Activated naive CD8-positive, alpha-beta T cell treated with anti-CD3 and anti-CD28 coated beads, Interleukin-2, amount 50 U/mL, for 16 hours (primary cell): ENCODE data around the gene FLVCR1.
"Not testable (repeated sequence)": the region's sequence is repeated elsewhere in the genome, so short reads cannot be mapped to it uniquely, and the experiment has no call there.

ENCODE experiments used
- DNase-seq: peaks from one replicate; pipeline ENCODE4 v3.0.0-alpha.2; 2020; ENCODE audit warnings: low read depth, low spot score

Gene FLVCR1

DNA sequence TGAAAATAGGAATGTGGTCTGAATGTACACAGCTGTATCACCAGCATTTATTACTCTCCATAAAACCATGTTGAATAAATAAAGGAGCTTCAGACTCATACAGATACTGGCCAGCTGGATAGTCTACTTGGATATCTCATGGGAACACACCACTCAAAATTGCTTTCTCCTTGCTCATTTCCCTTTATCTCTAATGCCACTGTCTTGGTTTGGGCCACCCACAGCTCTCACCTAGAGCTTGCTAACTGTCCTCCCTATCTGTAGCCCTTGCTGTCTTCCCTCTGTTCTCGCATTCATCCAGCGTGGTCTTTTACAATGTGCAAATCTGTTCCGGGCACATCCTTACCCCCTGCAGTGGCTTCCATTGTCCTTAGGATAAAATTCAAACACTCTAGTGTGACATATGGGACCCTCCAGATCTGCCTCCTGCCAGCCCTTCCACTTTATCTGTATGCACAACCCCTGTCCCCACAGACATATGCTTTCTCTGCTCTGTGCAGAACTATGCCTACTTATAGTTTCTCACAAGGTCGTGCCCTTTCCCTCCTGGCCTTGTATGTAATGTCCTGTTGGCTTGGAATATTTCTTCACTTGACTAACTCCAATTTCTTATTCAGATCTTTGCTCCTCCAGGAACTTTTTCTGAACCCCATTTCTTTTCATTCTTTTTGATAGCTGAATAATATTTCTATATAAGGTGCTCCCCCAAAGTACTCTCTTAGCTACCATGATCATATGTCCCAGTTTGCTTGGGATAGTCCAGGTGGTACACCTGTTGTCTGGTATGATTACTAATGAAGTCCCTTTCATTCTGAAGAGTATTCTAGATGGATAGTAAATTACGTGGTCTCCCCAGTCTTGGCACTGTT, 2.9 kb downstream of the FLVCR1 start:
- DNase-seq = no peak

DNA sequence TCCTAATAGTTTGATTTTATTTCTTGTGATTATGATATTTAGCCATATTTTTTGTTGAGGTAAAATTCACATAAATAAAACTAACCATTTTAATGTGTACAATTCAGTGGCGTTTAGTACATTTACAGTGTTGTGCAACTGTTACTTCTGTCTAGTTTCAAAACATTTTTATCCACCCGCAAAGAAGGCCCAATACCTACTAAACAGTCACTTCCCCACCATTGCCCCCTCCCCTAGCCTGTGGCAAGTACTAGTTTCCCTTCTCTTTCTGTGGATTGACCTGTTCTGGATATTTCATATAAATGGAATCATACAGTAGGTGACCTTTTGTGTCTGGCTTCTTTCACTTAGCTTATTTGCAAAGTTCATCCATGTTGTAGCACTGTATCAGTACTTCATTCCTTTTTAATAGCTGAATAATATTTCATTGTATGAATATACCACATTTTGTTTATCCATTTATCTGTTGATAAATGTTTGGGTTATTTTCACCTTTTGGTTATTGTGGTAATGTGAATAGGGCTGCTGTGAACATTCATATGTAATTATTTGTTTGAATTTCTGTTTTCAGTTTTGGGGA, 4.1 kb downstream of the FLVCR1 start:
- no peak for DNase-seq

DNA sequence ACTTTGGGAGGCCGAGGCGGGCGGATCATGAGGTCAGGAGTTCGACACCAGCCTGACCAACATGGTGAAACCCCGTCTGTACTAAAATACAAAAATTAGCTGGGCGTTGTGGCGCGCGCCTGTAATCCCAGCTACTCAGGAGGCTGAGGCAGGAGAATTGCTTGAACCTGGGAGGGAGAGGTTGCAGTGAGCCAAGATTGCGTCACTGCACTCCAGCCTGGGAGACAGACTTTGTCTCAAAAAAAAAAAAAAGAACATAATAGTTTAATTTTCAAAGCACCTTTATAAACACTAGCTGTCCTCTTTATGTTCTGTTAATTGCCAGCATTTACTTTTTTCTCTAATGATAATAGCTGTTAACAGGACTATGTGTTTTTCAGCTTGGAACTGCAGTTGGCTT, 5.3 kb downstream of the FLVCR1 start:
- DNase-seq = not testable (repeated sequence)

DNA sequence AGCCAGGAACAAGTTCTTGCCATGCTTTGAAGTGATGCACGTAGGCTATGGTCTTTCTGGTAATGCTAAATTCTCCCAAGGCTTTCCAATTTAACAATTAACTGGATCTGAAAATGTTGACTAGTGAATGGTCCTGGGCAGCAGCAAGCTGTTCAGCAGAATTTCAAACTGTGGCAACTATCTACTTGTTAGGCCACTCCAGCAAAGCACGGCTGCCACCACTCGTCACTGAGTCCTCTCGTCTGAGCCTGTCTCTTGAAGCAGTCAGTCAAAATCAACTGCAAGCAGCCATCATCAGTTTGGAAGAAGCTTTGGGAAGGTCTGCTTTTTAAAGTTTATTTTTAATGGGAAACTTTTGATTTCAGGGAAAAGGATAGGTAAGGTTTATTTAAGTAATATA, 6.1 kb downstream of the FLVCR1 start:
- DNase-seq = no peak

DNA sequence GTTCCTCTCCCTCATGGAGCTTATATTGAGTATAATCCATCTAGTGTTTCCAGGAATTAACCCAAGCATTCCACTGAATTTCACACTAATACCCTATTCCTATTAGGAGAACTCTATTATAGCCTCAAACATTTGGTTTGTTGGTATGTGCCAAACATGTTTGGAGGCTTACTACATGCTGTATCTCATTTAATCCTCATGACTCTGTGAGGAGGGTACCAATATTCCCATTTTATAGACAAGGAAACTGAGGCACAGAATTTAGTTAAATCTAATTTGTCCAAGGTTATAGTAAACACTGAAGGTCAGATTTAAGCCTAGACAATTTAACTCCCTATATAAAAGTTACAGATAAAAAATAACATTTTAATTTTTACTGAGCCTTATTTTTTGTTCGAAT, 9.1 kb downstream of the FLVCR1 start:
- DNase-seq = no peak

DNA sequence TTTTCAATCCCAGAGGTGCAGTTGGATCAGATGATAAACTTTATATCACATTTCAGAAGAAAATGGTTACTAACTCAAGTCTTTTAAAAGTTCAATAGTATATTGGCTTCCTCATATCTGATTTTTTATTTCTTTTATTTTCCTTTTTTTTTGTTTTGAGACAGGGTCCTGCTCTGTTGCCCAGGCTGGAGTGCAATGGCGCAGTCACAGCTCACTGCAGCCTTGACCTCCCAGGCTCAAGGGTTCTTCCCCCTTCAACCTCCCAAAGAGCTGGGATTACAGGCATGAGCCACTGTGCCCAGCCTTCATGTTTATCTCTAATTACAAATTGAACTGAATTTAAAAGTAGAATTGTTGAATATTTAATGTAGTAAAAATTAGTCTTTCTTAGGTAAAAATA, 13.9 kb downstream of the FLVCR1 start:
- DNase-seq = no peak

DNA sequence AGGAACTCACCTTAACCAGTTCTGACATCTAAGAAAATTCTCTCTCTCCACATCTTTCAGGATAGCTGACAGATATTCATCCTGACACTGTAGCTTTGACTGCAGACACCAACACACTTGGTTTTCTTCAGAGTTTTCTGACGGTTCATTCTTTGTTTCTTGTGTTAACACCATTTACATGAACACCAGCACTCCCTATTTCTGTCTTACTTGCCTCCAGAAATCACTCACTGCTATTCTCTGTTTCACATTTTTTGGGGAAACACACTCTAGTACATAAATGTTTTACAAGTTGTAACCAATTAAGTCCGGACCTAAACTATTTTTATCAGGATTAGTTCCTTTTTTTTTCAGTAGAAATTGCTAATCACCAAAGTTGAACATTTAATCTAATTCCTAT, 15.4 kb downstream of the FLVCR1 start:
- DNase-seq = no peak

DNA sequence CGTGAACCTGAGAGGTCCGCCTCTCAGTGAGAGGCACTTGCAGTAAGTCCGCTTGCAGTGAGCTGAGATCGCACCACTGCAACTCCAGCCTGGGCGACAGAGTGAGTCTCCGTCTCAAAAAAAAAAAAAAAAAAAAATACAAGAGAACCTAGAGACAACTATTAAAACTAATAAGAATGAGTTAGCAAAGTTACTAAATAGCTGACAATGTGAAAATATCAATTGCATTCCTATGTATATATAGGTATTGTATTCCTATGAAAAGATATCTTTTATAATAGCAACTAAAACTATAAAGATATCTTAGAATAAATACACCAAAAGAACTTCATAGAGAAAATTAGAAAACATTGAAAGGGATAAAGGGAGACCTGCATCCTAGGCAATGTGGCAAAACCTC, 20.3 kb downstream of the FLVCR1 start:
- no peak for DNase-seq

DNA sequence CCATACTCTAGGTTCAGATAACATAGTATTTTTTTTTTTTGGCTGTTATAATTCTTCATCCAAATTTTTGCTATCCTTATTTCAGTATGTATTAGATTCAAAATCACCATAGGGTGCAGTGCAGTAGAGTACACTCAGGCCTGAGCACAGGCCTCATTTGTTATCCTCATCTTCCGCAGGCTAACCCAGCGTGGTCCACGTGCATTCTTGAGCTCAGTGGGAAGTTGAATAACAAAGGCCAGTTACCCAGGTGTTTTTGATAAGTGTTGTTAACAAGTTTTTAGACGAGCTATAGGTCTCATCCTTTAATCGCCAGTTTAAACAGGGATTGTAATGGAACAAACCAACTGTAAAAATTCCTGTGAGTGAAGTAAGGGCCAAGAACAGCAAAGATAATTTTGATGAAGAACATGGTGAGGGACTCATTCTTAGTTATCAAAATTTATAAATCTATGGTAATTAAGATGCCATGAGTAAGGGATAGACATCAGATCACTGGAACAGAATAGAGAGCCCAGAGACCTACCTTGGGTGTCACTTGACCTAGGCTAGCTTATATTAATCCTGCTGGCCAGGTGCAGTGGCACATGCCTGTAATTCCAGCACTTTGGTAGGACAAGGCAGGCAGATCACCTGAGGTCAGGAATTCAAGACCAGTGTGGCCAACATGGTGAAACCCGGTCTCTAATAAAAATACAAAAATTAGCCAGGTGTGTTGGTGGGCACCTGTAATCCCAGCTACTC, 22.0 kb downstream of the FLVCR1 start:
- DNase-seq = no peak

DNA sequence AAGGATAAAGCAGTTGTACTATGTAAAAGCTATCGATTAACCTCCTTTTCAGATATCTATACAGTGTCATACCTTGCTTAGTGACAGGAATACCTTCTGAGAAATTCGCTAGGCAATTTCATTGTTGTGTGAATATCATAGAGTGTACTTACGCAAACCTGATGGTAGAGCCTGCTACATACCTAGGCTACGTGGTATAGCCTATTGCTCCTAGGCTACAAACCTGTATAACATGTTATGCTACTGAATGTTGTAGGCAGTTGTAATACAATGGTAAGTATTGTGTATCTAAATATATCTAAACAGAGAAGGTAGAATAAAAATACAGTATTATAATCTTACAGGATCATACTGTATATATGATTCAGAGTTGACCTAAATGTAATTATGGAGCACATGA, 26.5 kb downstream of the FLVCR1 start:
- DNase-seq = no peak

DNA sequence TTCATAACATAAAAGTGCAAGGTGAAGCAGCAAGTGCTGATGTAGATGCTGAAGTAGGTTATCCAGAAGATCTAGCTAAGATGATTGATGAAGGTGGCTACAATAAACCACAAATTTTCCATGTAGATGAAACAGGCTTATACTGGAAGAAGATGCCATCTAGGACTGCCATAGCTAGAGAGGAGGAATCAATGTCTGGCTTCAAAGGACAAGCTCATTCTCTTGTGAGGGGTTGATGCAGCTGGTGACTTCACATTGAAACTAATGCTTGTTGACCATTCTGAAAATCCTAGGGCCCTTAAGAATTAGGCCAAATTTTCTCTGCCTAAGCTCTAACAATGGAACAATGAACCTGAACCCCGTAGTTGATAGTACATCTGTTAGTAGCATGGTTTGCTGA, 34.0 kb downstream of the FLVCR1 start:
- DNase-seq = no peak

DNA sequence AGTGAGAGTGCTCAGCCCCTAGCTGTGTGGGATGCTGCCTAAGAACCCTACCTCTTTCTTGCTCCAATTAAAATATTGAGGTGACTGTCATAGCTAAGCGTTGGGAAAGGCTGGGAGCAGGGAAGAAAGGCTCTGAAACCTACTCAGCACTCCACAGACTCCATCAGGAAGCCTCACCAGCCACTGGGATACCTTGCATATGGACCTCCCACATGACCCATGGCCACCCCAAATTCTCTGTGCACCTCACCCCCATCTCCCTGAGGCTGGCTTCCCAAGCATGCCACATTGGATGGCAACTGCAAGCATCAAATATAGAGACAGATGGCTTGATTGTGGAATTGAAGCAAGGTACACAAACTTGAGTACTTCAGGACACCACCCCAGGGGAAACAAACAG, 41.8 kb downstream of the FLVCR1 start:
- DNase-seq = no peak

DNA sequence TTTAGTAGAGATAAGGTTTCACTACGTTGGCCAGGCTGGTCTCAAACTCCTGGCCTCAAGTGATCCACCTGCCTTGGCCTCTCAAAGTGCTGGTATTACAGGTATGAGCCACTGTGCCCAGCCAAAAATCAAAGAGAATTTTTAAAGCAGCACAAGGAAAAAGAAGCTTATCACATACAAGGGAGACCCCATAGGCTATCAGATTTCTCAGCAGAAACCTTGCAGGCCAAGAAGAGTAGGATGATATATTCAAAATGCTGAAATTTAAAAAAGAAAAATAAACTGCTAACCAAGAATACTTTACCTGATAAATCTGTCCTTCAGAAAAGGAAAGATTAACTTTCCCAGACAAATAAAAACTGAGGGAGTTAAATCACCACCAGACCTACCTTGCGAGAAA, 43.2 kb downstream of the FLVCR1 start:
- DNase-seq = no peak

DNA sequence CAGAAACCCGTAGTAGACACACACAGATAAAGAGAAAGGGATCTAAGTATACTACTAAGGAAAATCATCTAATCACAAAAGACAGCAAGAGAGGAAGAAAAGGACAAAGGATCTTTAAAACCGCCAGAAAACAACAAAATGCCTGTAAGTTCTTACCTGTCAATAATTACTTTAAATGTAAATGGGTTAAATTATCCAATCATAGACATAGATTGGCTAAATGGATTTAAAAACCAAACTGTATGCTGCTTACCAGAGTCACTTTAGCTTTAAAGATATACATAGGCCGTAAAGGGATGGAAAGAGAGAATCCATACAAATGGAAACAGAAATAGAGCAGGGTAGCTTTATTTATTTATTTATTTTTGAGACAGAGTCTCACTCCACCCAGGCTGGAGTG, 44.0 kb downstream of the FLVCR1 start:
- DNase-seq = no peak

DNA sequence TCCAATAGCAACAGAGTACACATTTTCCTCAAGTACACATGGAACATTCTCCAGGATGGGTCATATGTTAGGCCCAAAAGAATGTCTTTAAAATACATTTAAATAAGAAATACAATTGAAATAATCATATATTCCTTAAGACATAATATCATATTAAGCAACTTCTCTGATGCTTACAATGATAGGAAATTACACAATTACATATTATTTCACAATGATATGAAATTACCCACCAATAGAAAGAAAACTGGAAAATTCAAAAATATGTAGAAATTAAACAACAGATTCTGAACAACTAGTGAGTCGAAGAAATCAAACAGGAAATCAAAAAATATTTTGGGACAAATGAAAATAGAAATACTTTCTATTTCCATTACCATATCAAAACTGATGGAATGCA, 45.6 kb downstream of the FLVCR1 start:
- no peak for DNase-seq

DNA sequence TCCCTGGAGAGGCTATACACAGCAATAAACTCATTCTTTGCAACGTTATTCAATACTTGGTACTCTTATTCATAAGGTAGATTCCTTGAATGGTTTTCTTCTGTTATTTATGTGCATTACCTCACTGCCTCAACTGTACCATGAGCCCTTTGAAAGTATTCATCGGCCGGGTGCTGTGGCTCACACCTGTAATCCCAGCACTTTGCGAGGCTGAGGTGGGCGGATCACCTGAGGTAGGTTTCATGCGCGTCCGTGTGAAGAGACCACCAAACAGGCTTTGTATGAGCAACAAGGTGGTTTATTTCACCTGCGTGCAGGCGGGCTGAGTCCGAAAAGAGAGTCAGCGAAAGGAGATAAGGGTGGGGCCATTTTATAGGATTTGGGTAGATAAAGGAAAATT, 50.0 kb downstream of the FLVCR1 start:
- DNase-seq = not testable (repeated sequence)

DNA sequence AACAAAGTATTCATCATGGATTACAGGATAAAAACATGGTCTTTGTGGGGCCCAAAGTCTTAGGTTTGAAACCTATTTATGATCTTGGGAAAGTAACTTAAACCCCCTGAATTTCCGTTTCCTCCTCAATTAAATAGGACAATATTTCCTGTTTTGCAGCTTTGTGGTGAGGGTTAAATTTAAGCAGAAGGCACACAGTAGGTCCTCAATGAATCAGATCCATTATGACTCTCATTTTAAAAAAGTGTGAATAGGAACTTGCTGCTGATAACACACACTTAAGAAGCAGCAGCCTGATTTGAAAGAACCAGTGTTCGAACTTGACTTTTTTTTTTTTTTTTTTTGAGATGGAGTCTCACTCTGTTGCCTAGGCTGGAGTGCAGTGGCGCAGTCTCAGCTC, 50.9 kb downstream of the FLVCR1 start:
- DNase-seq = no peak

DNA sequence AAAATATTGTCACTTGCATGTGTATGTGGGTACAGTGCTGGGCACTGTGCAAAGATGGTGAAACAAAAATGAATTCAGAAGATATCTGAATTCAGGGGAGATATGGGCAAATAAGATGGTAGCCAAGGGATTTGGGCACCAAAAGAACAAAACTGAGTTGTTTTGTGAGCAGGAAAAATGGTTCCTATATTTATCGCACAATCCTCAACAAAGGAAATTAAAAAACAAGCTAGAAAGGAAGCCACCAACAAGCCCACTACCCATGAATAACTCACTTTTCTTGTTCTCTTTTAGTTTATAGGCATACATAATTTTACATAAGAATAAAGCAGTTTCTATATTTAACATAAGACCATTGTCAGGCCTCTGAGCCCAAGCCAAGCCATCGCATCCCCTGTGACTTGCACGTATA, 51.6 kb downstream of the FLVCR1 start:
- no peak for DNase-seq

DNA sequence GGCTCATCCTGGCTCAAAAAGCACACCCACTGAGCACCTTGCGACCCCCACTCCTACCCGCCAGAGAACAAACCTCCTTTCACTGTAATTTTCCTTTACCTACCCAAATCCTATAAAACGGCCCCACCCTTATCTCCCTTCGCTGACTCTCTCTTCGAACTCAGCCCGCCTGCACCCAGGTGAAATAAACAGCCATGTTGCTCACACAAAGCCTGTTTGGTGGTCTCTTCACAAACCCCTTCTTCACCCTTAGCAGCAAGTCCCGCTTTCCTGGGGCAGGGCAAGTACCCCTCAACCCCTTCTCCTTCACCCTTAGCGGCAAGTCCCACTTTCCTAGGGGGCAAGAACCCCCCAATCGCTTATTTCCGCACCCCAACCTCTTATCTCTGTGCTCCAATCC, 52.1 kb downstream of the FLVCR1 start:
- not testable (repeated sequence) for DNase-seq

DNA sequence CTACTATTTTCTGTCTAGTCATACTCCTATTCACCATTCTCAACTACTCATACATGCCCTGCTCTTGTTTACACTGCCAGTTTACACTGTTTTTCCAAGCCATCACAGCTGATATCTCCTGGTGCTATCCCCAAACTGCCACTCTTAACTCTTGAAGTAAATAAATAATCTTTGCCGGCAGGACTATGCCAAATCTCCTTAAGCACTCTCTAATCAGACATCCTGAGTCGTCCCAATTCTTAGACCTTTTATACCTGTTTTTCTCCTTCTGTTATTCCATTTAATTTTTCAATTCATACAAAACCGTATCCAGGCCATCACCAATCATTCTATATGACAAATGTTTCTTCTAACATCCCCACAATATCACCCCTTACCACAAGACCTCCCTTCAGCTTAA, 55.6 kb downstream of the FLVCR1 start:
- DNase-seq = not testable (repeated sequence)

DNA sequence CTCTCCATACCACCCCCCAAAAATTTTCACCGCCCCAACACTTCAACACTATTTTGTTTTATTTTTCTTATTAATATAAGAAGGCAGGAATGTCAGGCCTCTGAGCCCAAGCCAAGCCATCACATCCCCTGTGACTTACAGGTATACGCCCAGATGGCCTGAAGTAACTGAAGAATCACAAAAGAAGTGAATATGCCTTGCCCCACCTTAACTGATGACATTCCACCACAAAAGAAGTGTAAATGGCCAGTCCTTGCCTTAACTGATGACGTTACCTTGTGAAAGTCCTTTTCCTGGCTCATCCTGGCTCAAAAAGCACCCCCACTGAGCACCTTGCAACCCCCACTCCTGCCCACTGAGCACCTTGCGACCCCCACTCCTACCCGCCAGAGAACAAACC, 56.0 kb downstream of the FLVCR1 start:
- not testable (repeated sequence) for DNase-seq

DNA sequence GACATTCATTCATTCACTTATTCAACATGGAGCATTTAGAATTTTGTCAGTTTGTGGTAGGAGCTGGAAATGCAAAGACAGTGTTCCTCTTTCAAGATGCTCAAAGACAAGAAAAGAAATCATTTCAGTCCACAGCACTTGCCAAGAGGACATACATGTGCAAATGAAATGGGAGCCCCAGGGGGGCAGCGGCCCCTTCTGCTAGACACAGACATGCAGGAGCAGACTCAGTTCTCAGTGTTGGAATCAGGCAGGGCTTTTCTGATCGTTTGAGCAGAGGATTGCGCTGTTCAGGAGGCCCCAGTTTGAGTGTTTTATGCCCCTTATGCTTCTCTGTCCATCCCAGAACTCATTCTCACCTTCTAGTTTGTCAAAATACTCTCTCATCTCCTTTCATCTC, 56.7 kb downstream of the FLVCR1 start:
- no peak for DNase-seq
